Measurements from ENCODE around the gene MEGF11. TPM values are rescaled to one million over a fixed set of nuclear protein-coding genes. Genes with fewer than 3 reads are reported as not detected.

The MEGF11 gene
- total RNA-seq, 6 experiments from 2014 or later, result not detected

DNA sequence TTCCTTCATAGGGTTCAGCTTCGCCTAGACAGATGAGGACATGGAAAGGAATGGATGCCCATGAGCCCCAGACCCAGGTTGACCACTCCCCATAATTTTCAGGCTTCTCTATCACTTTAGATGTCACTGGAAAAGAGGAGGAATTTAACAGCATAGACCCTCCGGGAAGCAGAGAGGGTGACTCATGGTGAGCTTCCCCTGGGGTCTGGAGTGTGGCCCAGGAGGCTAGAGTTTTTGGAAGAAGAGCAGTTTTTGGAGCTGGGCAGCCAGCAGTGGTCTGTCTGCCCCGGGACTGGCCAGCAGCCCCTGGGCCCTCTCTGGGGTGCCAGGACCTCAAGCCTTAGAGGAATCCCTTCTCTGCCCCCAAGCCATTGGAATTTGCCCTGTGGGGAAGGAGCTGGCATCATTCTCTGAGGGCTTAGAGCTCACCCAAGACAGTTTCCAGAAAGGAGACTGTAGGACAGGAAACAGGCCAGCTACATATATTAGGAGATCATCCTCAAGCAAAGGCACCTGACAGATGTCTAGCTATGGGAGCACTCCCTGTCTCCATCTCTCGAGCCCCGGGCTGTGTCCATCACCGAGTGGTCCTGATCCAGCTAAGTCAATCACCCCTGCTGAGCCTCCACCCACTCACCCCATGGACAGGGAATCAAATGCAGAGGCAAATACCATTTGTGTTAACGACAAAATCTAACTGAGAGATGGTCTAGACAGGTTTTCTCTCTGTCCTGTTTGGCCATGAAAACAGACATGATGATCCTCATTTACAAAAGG lies 67.3 kb downstream of the MEGF11 start:
- no peaks in the 10 kb centered on the region for H3K9me3 Mint-ChIP-seq
- H3K27ac Mint-ChIP-seq, result no peak overlapping the region
- H3K36me3 Mint-ChIP-seq (ENCODE audit: low read depth), result no peaks in the 10 kb centered on the region
- no peaks in the 10 kb centered on the region for H3K4me1 Mint-ChIP-seq (ENCODE audit: low read depth)
- H3K4me3 Mint-ChIP-seq, result no peak overlapping the region
- DNase-seq, result no peak
- no peak for TF ChIP-seq CTCF (IDR thresholded peaks at IDR 0.05)
- peaks cover 50% of the 10 kb centered on the region for H3K27me3 Mint-ChIP-seq (ENCODE audit: insufficient read depth)

DNA sequence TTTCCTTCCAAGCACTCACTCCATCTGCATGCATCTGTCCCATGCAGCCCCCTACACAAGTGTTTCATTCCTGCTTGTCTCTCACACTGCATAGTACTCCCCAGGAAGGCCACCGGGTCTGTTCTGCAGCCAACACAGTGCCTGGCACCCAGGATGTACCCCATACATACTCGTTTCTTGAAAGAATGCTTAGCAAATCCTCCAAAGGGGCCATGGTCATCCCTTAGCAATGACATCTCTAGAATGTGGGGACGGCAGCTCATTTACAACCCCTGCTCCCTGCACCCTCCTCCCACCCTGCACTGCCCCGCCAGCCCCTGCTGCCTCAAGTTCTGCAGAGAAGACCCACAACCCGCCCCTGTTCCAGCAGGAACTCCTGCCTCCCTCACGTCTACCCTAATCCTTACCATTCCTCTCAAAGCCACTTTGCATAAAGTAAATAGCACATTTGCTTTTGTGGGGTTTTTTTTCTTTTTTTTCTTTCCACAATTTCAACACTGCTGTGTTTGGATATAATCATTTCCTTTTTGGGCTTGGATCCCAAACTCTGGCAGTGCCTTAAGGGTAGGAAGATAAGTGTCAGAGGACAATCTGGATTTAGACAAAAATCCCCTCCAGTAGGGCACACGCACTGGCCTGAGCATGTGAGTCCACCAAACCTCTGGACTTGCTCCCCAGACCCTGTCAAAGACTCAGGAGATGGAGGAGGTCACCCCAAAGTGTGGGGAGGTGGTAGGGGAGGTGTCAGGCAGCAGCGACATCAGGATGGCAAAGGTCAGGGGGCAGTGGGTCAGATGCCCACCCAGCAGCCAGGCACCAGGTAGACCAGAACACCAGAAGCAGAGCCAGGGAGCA lies 68.4 kb downstream of the MEGF11 start:
- Mint-ChIP-seq H3K4me1 (ENCODE audit: low read depth) (no peaks in the 10 kb centered on the region), H3K27ac (no peak overlapping the region), H3K36me3 (ENCODE audit: low read depth) (no peaks in the 10 kb centered on the region), H3K27me3 (ENCODE audit: insufficient read depth) (peaks cover 57% of the 10 kb centered on the region), H3K4me3 (no peak overlapping the region), H3K9me3 (no peaks in the 10 kb centered on the region)
- TF ChIP-seq CTCF (IDR thresholded peaks at IDR 0.05), result no peak
- DNase-seq, result no peak

DNA sequence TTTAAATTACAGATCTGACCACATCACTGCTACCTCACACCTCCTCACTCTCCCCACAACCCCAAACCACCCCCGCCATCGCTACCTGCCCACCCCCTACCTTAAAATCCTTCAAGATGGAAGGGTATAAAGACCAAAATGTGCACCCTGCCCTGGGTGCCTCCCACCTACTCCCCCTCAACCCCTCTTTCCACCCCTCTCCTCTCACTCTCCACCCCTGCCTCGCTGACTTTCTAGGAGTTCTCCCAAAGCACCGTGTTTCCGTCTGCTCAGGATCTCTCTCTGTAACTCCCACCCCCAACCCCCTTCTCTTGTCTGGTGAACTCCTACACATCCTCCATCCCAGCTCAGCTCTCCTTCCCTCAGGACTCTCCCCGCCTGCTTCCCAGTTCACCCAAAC lies 69.1 kb downstream of the MEGF11 start:
- Mint-ChIP-seq H3K4me1 (ENCODE audit: low read depth) (no peaks in the 10 kb centered on the region), H3K4me3 (no peak overlapping the region), H3K27me3 (ENCODE audit: insufficient read depth) (peaks cover 62% of the 10 kb centered on the region), H3K27ac (no peak overlapping the region), H3K9me3 (no peaks in the 10 kb centered on the region), H3K36me3 (ENCODE audit: low read depth) (no peaks in the 10 kb centered on the region)
- TF ChIP-seq CTCF (IDR thresholded peaks at IDR 0.05), result no peak
- no peak for DNase-seq

DNA sequence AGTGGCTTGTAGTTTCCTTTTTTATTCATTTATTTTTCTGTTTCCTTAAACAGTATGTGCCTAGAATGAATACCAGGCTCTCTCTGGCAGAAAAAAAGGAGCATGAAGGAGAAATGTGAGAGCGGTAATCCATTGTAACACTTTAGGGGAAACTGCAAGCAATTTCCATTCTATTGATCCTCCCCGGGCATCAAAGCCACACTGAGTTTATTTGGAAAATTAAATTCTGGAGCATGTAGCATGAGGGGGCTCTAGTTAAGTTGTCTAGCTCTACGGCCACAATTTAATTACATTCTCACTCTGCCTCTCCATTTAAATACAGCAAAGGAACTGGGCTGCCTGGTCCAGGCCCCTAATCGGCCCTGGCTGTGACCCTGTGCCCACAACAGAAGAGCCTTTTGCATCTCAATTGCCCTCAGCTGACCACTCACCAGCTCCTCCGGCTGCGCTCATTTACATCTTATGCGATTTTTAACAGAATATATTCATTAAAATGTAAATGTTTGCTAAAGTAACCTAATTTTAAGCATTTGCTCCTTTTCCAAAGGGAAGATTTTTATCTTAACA lies 72.9 kb downstream of the MEGF11 start:
- Mint-ChIP-seq H3K27me3 (ENCODE audit: insufficient read depth) (peaks cover 66% of the 10 kb centered on the region), H3K36me3 (ENCODE audit: low read depth) (no peaks in the 10 kb centered on the region), H3K4me1 (ENCODE audit: low read depth) (no peaks in the 10 kb centered on the region), H3K9me3 (no peaks in the 10 kb centered on the region), H3K4me3 (no peak overlapping the region), H3K27ac (no peak overlapping the region)
- no peak for TF ChIP-seq CTCF (IDR thresholded peaks at IDR 0.05)
- DNase-seq, result no peak

GRCh38 chr15:66178531-66178910 lies 75.0 kb downstream of the MEGF11 start:
- no peak for TF ChIP-seq CTCF (IDR thresholded peaks at IDR 0.05)
- Mint-ChIP-seq H3K27ac (no peak overlapping the region), H3K27me3 (ENCODE audit: insufficient read depth) (peaks cover 55% of the 10 kb centered on the region), H3K4me3 (no peak overlapping the region), H3K4me1 (ENCODE audit: low read depth) (no peaks in the 10 kb centered on the region), H3K36me3 (ENCODE audit: low read depth) (no peaks in the 10 kb centered on the region), H3K9me3 (no peaks in the 10 kb centered on the region)
- no peak for DNase-seq

All from HFFc6 (cell line).